NCI-H345 treated with DMSO at 0.1 percent for 48 hours (cell line): ENCODE results near the gene PXDN.
A peak's percentile ranks its signal among the peaks of the same experiment; 100 is the strongest.
"Not testable (repeated sequence)": the region's sequence is repeated elsewhere in the genome, so short reads cannot be mapped to it uniquely, and the experiment has no call there.

Source experiments
- DNase-seq: peaks from one replicate; lab custom pipeline; 2025; ENCODE audit not compliant: unreplicated experiment; lab: John Stamatoyannopoulos, UW

Gene PXDN, protein sequence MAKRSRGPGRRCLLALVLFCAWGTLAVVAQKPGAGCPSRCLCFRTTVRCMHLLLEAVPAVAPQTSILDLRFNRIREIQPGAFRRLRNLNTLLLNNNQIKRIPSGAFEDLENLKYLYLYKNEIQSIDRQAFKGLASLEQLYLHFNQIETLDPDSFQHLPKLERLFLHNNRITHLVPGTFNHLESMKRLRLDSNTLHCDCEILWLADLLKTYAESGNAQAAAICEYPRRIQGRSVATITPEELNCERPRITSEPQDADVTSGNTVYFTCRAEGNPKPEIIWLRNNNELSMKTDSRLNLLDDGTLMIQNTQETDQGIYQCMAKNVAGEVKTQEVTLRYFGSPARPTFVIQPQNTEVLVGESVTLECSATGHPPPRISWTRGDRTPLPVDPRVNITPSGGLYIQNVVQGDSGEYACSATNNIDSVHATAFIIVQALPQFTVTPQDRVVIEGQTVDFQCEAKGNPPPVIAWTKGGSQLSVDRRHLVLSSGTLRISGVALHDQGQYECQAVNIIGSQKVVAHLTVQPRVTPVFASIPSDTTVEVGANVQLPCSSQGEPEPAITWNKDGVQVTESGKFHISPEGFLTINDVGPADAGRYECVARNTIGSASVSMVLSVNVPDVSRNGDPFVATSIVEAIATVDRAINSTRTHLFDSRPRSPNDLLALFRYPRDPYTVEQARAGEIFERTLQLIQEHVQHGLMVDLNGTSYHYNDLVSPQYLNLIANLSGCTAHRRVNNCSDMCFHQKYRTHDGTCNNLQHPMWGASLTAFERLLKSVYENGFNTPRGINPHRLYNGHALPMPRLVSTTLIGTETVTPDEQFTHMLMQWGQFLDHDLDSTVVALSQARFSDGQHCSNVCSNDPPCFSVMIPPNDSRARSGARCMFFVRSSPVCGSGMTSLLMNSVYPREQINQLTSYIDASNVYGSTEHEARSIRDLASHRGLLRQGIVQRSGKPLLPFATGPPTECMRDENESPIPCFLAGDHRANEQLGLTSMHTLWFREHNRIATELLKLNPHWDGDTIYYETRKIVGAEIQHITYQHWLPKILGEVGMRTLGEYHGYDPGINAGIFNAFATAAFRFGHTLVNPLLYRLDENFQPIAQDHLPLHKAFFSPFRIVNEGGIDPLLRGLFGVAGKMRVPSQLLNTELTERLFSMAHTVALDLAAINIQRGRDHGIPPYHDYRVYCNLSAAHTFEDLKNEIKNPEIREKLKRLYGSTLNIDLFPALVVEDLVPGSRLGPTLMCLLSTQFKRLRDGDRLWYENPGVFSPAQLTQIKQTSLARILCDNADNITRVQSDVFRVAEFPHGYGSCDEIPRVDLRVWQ (N-terminal part only)

DNA sequence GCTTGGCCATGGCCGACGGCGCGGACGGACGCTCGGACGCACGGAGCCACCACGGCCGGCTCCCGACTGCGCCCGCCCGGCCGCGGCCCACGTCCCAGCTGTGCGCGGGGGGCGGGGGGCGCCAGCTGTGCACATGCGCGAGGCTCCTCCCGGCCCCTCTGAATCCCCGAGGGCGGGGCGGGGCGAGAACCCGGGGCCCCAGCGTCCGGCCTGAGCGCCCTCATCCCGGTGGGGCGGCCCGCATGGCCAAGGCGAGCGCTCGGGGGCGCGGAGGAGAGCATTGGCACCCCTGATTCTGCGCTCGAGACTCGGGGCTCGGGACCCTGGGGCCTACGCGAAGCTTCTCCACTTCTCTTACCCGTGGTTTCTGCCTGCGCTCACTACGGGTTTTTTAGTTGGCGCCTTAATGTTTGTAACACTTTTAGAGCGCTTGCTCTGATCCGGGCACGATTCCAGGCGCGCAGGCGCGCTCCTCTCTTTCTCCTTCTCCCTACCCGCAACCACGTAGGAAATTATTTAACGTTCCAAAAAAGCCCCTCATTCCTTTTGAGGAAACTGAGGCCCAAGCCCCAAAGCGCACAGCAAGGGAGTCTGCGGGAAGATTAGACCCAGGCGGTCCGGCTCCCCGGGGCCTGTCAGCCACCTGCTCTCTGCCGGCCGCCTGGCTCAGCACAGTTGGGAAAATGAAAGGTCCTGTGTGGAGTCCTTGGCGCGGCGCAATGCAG is at the start of gene PXDN:
TSS of gene PXDN (minus strand) at position 70 of the 725 bp plus-strand sequence. CDS start at position 10, 60 bp downstream.
- peak; percentile 74 for DNase-seq

DNA sequence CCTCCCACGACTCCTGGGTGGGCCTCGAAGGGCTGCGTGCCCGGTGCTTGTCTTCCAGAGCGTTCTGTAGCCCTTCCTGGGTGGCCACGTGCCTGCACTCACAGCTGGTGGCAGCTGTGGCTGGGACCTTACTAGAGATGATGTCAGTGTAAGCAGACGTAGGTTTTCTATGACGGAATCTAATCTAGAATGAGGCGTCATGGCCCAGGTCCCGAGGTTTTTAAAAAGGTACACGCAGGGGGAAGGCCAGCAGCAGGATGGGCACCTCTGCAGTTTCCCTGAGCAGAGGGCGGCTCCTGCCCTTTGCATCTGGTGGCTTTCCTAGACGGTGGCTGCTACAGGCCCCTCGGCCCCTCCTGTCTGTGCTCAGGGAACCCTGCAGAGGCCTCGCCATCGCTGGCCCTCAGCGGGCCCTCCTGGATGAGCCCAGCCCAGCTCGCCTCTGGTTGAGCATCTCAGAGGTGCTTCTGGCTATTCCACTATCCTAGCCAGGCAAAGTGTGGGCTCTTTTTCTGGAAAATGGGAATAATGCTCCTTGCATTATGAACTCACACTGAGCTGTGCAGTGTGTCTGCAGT is 49.6 kb upstream of the PXDN start:
- DNase-seq: no peak

DNA sequence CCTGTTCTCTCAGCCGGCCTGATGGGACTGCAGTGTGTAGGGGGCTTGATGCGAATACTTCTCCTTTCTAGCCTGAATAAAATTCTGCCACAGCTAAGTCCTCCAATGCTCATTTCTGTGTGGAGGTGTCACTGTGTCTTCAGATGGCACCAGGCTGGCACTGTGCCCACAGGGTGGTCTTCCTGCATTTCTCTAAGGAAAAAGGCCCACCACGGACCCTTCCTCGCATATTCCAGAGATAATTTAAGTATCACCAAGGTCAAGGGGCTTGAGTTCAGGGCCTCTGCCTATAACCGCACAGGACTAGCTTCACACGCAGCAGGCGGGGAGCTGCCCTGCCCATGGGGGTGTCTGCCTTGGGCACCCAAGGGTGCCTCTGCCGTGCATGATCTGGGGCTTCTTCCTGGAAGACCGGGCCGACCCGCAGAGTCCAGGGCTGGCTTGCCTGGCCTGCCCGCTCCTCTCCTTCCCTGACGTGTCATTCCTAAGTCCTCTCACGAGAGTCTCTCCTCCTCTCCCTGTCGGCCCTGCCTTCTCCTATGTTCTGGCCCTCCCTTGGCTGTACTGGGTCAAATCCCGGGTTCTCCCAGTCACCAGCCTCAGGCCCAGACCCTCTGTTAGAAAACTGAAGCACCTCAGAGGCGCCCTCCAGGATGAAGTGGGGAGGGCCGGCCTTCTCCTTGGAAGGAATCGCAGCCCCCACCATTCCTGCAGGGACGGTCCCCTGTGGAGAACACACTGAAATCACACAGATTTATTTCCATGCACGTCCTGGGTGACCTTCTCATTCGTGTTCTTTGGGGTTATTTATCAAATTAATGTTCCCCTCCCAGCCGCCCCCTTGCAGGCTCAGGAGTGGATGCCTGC is 48.9 kb upstream of the PXDN start:
- DNase-seq: no peak

DNA sequence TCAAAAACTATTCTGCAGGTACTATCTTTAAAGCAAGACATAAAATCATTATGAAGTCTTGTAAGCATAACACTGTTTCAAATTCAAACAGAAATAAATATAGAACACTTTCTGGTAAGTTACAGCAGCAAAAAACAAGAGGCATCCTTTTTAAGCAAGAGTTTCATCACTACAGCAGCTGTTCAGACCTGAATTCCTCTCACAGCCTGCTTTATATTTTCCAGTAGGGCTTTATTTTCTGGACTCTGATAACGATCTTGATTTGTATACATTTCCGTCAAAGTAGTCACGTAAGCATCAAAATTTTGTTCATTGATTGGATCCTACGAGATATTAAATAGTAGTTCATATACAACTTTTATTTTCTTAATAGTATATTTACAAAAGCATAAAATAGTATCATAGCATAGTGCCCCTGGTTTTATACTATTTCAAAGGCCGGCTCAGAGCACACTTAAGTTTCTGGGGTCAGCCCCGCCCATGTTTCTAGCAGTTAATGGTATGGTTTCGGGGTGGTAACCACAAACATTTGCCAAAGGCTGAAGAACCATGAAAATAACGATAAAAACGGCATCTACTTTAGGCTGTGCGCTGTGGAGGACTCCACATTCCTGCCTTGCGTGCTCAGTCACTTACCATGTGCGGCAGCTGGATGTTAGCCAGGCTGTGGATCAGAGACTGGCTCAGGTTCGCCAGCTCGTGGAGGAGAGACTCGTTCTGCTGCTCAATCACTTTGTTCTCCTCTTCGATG is 47.5 kb upstream of the PXDN start:
- DNase-seq: no peak

DNA sequence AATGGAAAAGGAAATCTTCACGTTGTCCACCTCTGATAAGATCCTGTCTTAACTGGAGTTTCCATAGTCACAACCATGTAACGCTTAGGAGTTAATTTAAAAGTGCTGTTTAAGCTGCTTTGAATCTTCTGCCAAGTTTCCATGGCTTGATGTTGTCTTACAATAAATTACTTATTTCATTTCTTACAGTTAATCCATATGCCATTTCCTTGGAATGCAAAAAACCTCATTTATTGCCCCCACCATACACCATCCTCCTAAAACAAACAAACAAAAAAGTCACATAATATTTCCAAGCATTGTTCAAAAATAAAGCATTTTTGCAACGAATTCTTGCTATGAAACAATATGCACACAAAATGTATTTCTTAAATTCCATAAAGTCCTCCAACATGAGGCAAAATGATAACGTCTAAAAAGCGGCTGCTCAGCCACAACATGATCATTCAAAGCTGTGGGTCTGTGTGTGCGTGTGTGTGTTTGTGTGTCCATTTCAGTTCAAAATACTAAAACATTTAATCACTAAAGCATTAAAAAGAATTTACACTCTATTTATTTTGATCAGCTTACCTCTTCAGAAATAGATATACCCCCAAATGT is 46.8 kb upstream of the PXDN start:
- DNase-seq: no peak

DNA sequence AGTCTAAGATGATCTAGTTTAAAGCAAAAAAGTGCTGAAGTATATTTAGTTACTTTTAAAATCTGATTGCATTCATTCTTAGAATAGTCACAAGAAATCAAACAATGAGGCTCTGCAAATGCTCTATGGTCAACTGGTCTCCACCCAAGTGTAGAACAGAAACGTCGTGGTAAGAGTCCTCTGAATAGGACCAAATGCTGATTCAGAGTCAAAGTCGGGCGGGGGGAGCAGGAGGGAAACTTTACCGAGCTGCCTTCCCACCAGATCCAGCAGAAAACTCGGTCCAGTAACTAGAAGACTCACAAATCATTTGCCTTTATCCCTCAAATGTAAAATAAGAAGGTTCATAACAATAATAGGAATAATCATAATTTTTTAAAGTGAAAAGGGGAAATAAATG is 46.2 kb upstream of the PXDN start:
- DNase-seq: no peak

DNA sequence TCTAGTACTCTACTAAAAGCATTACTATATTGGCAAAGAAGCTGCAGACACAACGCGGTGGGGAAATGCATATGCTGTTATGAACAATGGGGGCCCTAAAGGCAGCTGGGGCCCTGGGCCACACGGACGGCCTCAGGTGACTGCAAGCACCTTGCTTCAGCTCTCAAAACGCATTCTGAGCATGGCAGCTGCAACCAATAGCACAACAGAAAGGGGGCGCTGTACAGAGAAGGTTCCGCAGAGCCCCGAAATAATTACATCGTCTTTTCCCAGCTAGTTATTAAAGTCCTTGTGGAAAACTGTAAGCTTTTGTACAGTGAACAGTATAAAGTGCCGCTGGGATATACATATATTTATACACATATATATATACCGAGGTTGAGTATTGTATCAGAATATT is 45.3 kb upstream of the PXDN start:
- no peak for DNase-seq

DNA sequence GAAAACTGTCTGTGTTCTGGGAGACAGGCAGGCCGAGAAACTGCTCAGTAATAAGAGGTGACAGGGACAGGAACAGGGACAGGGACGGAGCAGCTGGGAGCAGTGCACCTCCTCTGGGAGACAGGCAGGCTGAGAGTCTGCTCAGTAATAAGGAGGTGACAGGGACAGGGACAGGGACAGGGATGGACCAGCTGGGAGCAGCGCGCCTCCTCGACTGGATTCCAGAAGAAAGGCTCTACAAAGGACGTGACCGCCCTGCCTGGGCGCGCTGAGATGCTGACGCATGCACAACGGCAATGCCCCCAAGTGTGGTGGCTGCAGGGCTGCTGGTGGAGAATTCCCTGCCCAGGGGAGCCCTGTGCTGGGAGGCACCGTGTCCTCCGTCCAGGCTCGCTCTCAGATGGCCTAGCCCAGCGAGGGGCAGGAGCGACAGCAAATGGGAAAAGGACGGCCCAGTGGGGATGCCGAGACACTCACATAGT is 44.2 kb upstream of the PXDN start:
- DNase-seq: no peak

DNA sequence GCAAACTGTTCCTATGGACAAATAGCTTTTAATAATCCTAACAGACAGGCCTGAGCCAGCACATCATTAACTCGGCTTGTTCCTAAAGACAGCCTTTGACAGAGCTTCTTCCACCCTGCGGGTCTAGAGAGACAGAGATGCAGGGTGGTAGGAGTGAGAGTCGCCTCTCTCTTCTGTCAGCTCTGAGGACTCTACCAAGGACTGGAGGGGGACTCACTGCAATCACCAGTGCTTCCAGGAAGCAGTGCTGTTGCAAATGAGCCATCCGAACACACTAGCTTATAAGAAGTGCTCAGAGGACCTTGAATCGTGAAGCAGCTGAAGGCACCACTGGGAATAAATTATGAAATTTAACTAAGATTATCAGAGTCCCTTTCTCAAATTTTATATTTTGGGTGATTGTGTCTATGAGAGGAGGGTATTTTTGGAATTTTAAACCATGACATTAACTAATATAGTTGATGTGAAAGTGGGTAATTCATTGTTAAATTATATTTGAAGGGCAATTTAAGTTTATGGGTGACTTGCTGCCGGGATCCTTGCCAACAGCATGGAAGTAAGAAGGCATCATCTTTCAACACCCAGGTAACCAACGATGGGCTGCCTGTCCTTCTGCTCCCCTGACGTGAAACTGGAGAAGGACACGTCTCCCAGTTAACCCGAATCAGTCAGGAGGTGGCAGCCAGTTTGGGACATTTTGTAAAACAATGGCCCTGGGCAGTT is 43.6 kb upstream of the PXDN start:
- peak; percentile 56 for DNase-seq

DNA sequence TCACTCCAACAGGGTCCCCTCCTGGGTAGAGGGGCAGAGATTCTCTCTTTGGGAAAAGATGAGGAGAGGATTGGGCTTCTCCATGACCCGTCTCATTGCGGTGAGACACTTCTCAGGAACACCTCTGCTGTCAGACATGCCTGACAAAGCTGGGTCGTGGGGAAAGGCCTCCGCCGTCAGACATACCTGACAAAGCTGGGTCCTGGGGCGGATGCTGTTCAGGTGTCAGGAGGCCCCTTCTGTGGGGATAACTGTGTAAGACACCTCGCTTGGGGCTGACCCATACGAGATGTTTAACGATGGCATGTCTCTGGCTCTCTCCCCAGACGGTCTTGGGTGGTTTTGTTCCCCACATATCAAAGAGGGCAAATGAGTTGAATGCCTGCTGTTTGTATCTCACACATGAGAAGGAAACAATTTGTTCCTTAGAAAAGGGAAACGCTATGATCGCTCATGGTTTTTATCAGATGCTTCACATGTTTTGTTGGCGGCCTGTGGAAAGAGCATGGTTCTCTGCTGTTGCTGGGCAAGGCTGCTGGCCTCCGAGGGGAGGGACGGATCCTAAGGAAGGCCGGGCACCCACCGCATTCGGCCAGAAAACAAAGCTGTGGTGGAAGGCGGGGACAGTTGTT is 40.8 kb upstream of the PXDN start:
- DNase-seq: no peak

DNA sequence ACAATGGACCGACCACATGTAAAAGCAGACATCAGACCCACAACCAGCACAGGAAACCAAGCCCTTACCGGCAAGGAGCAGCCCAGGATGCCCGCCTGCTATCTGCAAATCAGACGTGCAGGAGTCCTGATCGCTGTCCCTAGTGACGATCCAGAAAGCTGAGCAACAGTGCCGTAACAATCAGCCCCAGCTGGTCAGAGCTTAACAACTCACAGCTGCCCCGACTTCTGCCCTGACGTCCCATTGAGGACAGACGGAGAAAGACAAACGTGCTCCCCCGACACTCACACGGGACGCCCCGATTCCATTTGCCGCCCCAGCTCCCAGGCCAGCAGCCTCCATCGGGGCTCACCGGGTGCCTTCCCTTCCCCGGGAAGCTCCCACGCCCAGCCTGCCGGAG is 39.8 kb upstream of the PXDN start:
- DNase-seq: no peak

DNA sequence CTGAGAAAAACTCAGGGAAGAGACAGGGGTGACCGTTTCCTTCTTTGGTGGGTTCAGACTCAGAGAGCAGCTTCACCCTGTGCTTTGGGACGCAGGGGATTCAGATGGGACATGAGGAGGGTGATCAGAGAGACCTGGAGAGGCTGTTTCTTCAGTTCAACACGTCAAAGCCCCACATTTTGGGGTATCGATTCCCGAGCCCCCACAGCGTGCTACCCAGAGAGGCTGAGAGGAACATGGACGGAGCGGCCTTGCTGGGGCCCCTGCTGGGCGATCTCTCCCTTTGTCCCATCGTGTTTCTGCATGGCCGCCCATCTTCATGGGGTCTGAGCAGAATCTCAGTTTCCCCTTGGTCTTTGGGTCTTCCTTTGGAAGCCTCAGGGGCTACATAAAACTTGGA is 38.2 kb upstream of the PXDN start:
- no peak for DNase-seq

DNA sequence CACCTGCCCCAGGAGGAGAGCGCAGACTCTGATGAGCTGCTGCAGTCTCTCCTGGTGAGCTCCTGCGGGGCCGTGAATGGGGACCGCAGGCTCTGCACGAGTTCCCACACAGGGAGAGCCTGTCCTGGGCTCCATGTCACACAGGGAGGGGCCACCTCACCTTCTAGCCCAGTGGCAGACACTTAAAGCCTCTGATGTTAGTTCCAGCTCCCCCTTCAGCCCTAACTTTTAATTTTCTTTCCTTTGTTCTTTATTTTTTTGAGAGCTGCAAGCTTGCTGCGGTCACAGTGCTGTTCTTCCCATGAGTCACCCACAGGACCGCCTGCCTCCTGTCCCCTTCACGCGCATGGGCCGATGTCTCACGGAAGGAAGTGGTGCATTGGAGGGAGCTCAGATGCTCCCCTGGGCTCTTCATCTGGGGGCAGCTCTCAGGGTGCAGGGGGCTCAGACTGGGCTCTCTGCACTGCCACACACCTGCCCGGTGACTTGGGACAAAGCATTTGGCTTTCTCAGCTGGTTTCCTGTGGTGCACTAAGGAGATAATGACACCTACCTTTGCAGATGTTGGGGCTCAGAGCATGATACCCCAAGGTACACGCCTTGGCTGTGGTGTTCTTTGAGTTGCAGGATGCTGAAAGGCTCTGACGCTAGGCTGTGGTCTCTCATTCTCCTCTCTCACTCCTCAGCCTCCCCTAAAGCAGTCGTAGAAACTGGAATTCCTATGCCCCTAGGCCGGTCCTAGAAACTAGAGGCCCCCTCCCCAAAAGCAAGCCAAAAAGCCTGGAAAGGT is 37.2 kb upstream of the PXDN start:
- DNase-seq: no peak

DNA sequence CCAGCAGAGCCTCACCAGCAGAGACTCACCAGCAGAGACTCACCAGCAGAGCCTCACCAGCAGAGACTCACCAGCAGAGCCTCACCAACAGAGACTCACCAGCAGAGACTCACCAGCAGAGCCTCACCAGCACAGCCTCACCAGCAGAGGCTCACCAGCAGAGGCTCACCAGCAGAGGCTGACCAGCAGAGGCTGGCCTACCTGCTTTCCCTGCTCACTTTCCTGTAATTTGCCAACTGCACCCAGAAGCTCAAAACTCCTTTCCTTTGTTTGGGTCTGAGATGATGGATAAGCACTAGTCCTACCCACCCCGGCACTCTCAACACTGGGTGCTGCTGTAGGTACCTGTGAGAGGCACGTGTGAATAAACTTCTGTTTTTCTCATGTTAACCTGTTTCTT is 36.4 kb upstream of the PXDN start:
- no peak for DNase-seq

DNA sequence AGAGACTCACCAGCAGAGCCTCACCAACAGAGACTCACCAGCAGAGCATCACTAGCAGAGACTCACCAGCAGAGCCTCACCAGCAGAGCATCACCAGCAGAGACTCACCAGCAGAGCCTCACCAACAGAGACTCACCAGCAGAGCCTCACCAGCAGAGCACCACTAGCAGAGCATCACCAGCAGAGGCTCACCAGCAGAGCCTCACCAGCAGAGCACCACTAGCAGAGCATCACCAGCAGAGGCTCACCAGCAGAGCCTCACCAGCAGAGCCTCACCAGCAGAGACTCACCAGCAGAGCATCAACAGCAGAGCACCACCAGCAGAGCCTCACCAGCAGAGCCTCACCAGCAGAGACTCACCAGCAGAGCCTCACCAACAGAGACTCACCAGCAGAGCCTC is 35.7 kb upstream of the PXDN start:
- not testable (repeated sequence) for DNase-seq

DNA sequence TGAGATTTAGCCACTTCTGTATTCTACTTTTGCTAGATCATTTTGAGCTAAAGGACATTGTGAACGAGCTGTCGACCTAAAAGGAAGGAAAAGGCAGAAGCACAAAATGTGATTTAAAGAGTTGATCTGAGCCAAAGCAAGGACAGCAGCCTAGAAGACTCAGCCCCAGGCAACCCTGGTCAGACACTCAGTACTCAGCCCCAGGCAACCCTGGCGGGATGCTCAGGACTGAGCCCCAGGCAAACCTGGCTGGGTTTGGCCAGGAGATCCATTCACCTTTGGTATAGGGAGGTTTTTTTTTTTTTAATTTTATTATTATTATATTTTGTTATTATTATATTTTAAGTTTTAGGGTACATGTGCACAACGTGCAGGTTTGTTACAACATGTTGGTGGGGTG is 34.3 kb upstream of the PXDN start:
- DNase-seq: no peak
